HEK293 (cell line): ENCODE results near the gene FHDC1.

Experiments
- CTCF ChIA-PET: fragments of 350-600 bp; formaldehyde crosslinking; extraction: SDS; loops from one replicate; lab custom pipeline; 2021; ENCODE audit warnings: antibody characterized with exemption; lab: Yijun Ruan, JAX
- POLR2A ChIA-PET: fragments of 300-600 bp; formaldehyde crosslinking; extraction: SDS; loops from one replicate; lab custom pipeline; 2020; ENCODE audit warnings: antibody characterized with exemption, inconsistent platforms; lab: Yijun Ruan, JAX
- H3K27ac ChIP-seq: fragments of 200-500 bp; sonication (Bioruptor generic); 2 replicates; pipeline ENCODE4 v1.5.1; 2014; ENCODE audit warnings: low read depth, low read length, control low read depth, inconsistent platforms; ENCODE audit errors: extremely low read depth
- H3K36me3 ChIP-seq, 2 experiments: fragments of 200-500 bp in 1 of 2; sonication (Bioruptor generic) in 1 of 2; 1 replicate in 1 of 2; 2 replicates in 1 of 2; pipeline ENCODE4 v1.5.1; 2014 to 2017; ENCODE audit warnings: inconsistent platforms in 2 of 2, low read length in 2 of 2; ENCODE audit not compliant: control insufficient read depth in 2 of 2, insufficient read depth in 1 of 2
- H3K4me1 ChIP-seq: fragments of 200-500 bp; sonication (Bioruptor generic); 2 replicates; pipeline ENCODE4 v1.5.1; 2014; ENCODE audit warnings: mild to moderate bottlenecking, low read length, inconsistent platforms; ENCODE audit not compliant: control insufficient read depth, insufficient read depth
- H3K4me3 ChIP-seq: 2 replicates; pipeline ENCODE4 v1.5.1; 2011; ENCODE audit warnings: low read depth, mild to moderate bottlenecking, control low read depth, low read length, moderate library complexity
- H3K9me3 ChIP-seq: fragments of 200-500 bp; sonication (Bioruptor generic); 2 replicates; pipeline ENCODE4 v1.5.1; 2014; ENCODE audit warnings: low read depth, low read length, inconsistent platforms; ENCODE audit not compliant: control insufficient read depth, insufficient read depth
- FEZF1 ChIP-seq: fragments of 450-650 bp; formaldehyde crosslinking; IDR thresholded peaks from 2 replicates; pipeline ENCODE4 v1.5.1; 2016; ENCODE audit warnings: missing biosample characterization, missing genetic modification characterization
- SP2 ChIP-seq: fragments of 450-650 bp; formaldehyde crosslinking; IDR thresholded peaks from 2 replicates; pipeline ENCODE4 v1.5.1; 2016; ENCODE audit warnings: missing biosample characterization, missing genetic modification characterization
- ZBTB1 ChIP-seq: fragments of 450-650 bp; formaldehyde crosslinking; IDR thresholded peaks from 2 replicates; pipeline ENCODE4 v1.5.1; 2016; ENCODE audit warnings: missing biosample characterization, missing genetic modification characterization
- ZBTB6 ChIP-seq: fragments of 450-650 bp; formaldehyde crosslinking; IDR thresholded peaks from 2 replicates; pipeline ENCODE4 v1.5.1; 2017; ENCODE audit warnings: missing biosample characterization, missing genetic modification characterization
- ZNF121 ChIP-seq: fragments of 450-650 bp; formaldehyde crosslinking; IDR thresholded peaks from 2 replicates; pipeline ENCODE4 v1.5.1; 2016; ENCODE audit warnings: missing biosample characterization, missing genetic modification characterization
- ZNF311 ChIP-seq: fragments of 450-650 bp; formaldehyde crosslinking; IDR thresholded peaks from 2 replicates; pipeline ENCODE4 v1.5.1; 2017; ENCODE audit warnings: missing biosample characterization, missing genetic modification characterization, borderline replicate concordance
- ZNF341 ChIP-seq: fragments of 450-650 bp; formaldehyde crosslinking; IDR thresholded peaks from 2 replicates; pipeline ENCODE4; 2016; ENCODE audit warnings: low read depth, missing biosample characterization, missing genetic modification characterization
- ZNF423 ChIP-seq: fragments of 450-650 bp; formaldehyde crosslinking; IDR thresholded peaks from 2 replicates; pipeline ENCODE4 v1.5.1; 2016; ENCODE audit warnings: missing biosample characterization, missing genetic modification characterization
- ZNF510 ChIP-seq: fragments of 450-650 bp; formaldehyde crosslinking; IDR thresholded peaks from 2 replicates; pipeline ENCODE4 v1.5.1; 2018; ENCODE audit warnings: mild to moderate bottlenecking, missing genetic modification characterization, missing biosample characterization; ENCODE audit not compliant: insufficient replicate concordance
- ZNF530 ChIP-seq: fragments of 450-650 bp; formaldehyde crosslinking; IDR thresholded peaks from 2 replicates; pipeline ENCODE4 v1.5.1; 2016; ENCODE audit warnings: low read depth, missing biosample characterization, missing genetic modification characterization
- ZNF600 ChIP-seq: fragments of 450-650 bp; formaldehyde crosslinking; IDR thresholded peaks from 2 replicates; pipeline ENCODE4 v1.5.1; 2016; ENCODE audit warnings: missing biosample characterization, missing genetic modification characterization
- ZNF610 ChIP-seq: fragments of 450-650 bp; formaldehyde crosslinking; IDR thresholded peaks from 2 replicates; pipeline ENCODE4 v1.5.1; 2016; ENCODE audit warnings: missing biosample characterization, missing genetic modification characterization, borderline replicate concordance
- ZNF639 ChIP-seq: fragments of 450-650 bp; formaldehyde crosslinking; IDR thresholded peaks from 2 replicates; pipeline ENCODE4 v1.5.1; 2016; ENCODE audit warnings: missing biosample characterization, missing genetic modification characterization
- ZNF664 ChIP-seq: fragments of 450-650 bp; formaldehyde crosslinking; IDR thresholded peaks from 2 replicates; pipeline ENCODE4 v1.5.1; 2016; ENCODE audit warnings: missing biosample characterization, missing genetic modification characterization
- ZNF707 ChIP-seq: fragments of 450-650 bp; formaldehyde crosslinking; IDR thresholded peaks from 2 replicates; pipeline ENCODE4 v1.5.1; 2016; ENCODE audit warnings: missing biosample characterization, missing genetic modification characterization
- ZNF777 ChIP-seq: fragments of 450-650 bp; formaldehyde crosslinking; IDR thresholded peaks from 2 replicates; pipeline ENCODE4 v1.5.1; 2017; ENCODE audit warnings: missing biosample characterization, missing genetic modification characterization, borderline replicate concordance
- ZSCAN4 ChIP-seq: fragments of 450-650 bp; formaldehyde crosslinking; IDR thresholded peaks from 2 replicates; pipeline ENCODE4 v1.5.1; 2017; ENCODE audit warnings: missing biosample characterization, missing genetic modification characterization
- TF ChIP-seq, protein P1 (sequence below): fragments of 450-650 bp; formaldehyde crosslinking; IDR thresholded peaks from 2 replicates; pipeline ENCODE4 v1.5.1; 2016; ENCODE audit warnings: missing biosample characterization, missing genetic modification characterization
- TF ChIP-seq, protein P2 (sequence below): fragments of 450-650 bp; formaldehyde crosslinking; IDR thresholded peaks from 2 replicates; pipeline ENCODE4 v1.5.1; 2016; ENCODE audit warnings: missing biosample characterization, missing genetic modification characterization
- TF ChIP-seq, protein P3 (sequence below): fragments of 450-650 bp; formaldehyde crosslinking; IDR thresholded peaks from 2 replicates; pipeline ENCODE4 v1.5.1; 2016; ENCODE audit warnings: missing biosample characterization, missing genetic modification characterization

The FHDC1 gene

GRCh38 chr4:153018684-153019083 is 82.6 kb downstream of the FHDC1 start:
- POLR2A ChIA-PET = no interaction called here

GRCh38 chr4:153019906-153020305 is 83.8 kb downstream of the FHDC1 start:
- CTCF ChIA-PET = no interaction called here
- Histone ChIP-seq H3K27ac (no peak overlapping the region), H3K9me3 (no peaks in the 10 kb centered on the region), H3K4me3 (no peak overlapping the region), H3K4me1 (no peaks in the 10 kb centered on the region), H3K36me3 (no peaks in the 10 kb centered on the region)
- TF ChIP-seq ZBTB6 (tag by site-specific recombination) (no peak), ZNF777 (tag by site-specific recombination) (no peak), ZNF530 (no peak), ZSCAN4 (tag by site-specific recombination) (no peak), ZBTB1 (tag by site-specific recombination) (no peak), ZNF639 (tag by site-specific recombination) (no peak), ZNF707 (no peak), ZNF600 (tag by site-specific recombination) (no peak), SP2 (tag by site-specific recombination) (no peak)
- TF ChIP-seq, protein P1, sequence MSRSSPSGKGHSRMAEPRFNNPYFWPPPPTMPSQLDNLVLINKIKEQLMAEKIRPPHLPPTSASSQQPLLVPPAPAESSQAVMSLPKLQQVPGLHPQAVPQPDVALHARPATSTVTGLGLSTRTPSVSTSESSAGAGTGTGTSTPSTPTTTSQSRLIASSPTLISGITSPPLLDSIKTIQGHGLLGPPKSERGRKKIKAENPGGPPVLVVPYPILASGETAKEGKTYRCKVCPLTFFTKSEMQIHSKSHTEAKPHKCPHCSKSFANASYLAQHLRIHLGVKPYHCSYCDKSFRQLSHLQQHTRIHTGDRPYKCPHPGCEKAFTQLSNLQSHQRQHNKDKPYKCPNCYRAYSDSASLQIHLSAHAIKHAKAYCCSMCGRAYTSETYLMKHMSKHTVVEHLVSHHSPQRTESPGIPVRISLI = no peak
- POLR2A ChIA-PET = no interaction called here

More at GRCh38 chr4:153018684-153019083, 82.6 kb downstream of the FHDC1 start:
- H3K36me3 ChIP-seq = no peaks in the 10 kb centered on the region
- H3K9me3 ChIP-seq = no peaks in the 10 kb centered on the region
- no peak overlapping the region for H3K4me3 ChIP-seq
- TF ChIP-seq ZNF311 (tag by site-specific recombination) = no peak
- TF ChIP-seq ZNF341 = no peak
- no peak for TF ChIP-seq FEZF1 (tag by site-specific recombination)
- TF ChIP-seq ZNF610 = no peak
- TF ChIP-seq ZNF664 (tag by site-specific recombination) = no peak
- no peak for TF ChIP-seq ZNF121 (tag by site-specific recombination)
- TF ChIP-seq, protein P2, sequence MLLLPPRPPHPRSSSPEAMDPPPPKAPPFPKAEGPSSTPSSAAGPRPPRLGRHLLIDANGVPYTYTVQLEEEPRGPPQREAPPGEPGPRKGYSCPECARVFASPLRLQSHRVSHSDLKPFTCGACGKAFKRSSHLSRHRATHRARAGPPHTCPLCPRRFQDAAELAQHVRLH = no peak
- TF ChIP-seq ZNF423 = no peak
- no peak for TF ChIP-seq ZNF510 (tag by site-specific recombination)
- TF ChIP-seq, protein P3, sequence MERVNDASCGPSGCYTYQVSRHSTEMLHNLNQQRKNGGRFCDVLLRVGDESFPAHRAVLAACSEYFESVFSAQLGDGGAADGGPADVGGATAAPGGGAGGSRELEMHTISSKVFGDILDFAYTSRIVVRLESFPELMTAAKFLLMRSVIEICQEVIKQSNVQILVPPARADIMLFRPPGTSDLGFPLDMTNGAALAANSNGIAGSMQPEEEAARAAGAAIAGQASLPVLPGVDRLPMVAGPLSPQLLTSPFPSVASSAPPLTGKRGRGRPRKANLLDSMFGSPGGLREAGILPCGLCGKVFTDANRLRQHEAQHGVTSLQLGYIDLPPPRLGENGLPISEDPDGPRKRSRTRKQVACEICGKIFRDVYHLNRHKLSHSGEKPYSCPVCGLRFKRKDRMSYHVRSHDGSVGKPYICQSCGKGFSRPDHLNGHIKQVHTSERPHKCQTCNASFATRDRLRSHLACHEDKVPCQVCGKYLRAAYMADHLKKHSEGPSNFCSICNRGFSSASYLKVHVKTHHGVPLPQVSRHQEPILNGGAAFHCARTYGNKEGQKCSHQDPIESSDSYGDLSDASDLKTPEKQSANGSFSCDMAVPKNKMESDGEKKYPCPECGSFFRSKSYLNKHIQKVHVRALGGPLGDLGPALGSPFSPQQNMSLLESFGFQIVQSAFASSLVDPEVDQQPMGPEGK (tag by site-specific recombination) = no peak
- TF ChIP-seq ZNF530 = no peak
- TF ChIP-seq, all 188 proteins: peak for 0
- H3K27ac ChIP-seq = no peak overlapping the region
- no peaks in the 10 kb centered on the region for H3K4me1 ChIP-seq
- CTCF ChIA-PET = no interaction called here
